Omental fat pad (tissue), 4 donors: ENCODE data around the gene BTBD2. TPM values are rescaled to one million over a fixed set of nuclear protein-coding genes. Genes with fewer than 3 reads are reported as not detected.

Source experiments
- small RNA-seq: library from RNA; depleted of rRNA; stranded (forward); fragments of <200 nt; gene quantifications from one replicate; pipeline ENCODE3, GENCODE V24; 2016
- total RNA-seq, 4 donors: library from RNA; depleted of rRNA; stranded (reverse); fragments of >200 nt; gene quantifications; one replicate each; pipeline ENCODE4 v1.1.0, GENCODE V29; 2016

BTBD2 gene
- total RNA-seq, 4 donors from 2014 or later, result 37.1 to 58.3 (median 52.8) TPM

Small RNA genes lying within 50 kb of the gene (small RNA-seq; reads per million reads assigned to genes)
- gene AC007136.1, result not detected

Other genes with a start within 250 kb of the BTBD2 start
- gene ATP8B3, start 203.4 kb downstream of the BTBD2 start, total RNA-seq, result 1 to 10 TPM in 3 of 4 donors, under 1 TPM in 1; 0.88 to 2.4 (median 1.9) TPM
- gene REXO1, start 167.2 kb downstream of the BTBD2 start, total RNA-seq, result 10 to 100 TPM; 17.0 to 31.3 (median 19.6) TPM
- gene KLF16, start 152.1 kb downstream of the BTBD2 start, total RNA-seq, result 10 to 100 TPM in 1 of 4 donors, 1 to 10 TPM in 3; 4.0 to 19.5 (median 6.7) TPM
- gene ABHD17A, start 130.2 kb downstream of the BTBD2 start, total RNA-seq, result 100 to 1,000 TPM in 1 of 4 donors, 10 to 100 TPM in 3; 70.1 to 117 (median 87.8) TPM
- 1 to 10 TPM; 2.4 to 6.2 (median 3.9) TPM for gene ADAT3, start 110.3 kb downstream of the BTBD2 start, total RNA-seq
- 10 to 100 TPM; 38.0 to 57.8 (median 45.6) TPM for gene SCAMP4, start 110.3 kb downstream of the BTBD2 start, total RNA-seq
- 10 to 100 TPM; 49.3 to 76.6 (median 52.3) TPM for gene CSNK1G2, start 74.5 kb downstream of the BTBD2 start, total RNA-seq
- 100 to 1,000 TPM; 133 to 232 (median 178) TPM for gene MKNK2, start 35.5 kb upstream of the BTBD2 start, total RNA-seq
- gene MOB3A, start 80.6 kb upstream of the BTBD2 start, total RNA-seq, result 10 to 100 TPM; 29.7 to 51.7 (median 44.8) TPM
- 1 to 10 TPM; 3.7 to 5.5 (median 4.6) TPM for gene IZUMO4, start 81.2 kb upstream of the BTBD2 start, total RNA-seq
- gene AP3D1, start 135.9 kb upstream of the BTBD2 start, total RNA-seq, result 100 to 1,000 TPM in 1 of 4 donors, 10 to 100 TPM in 3; 66.7 to 107 (median 79.6) TPM
- gene DOT1L, start 148.2 kb upstream of the BTBD2 start, total RNA-seq, result 10 to 100 TPM in 3 of 4 donors, 1 to 10 TPM in 1; 8.2 to 52.4 (median 15.3) TPM
- 10 to 100 TPM; 45.0 to 67.5 (median 52.3) TPM for gene PLEKHJ1, start 220.6 kb upstream of the BTBD2 start, total RNA-seq
- gene SF3A2, start 221.1 kb upstream of the BTBD2 start, total RNA-seq, result 10 to 100 TPM; 13.2 to 31.1 (median 24.5) TPM
- 1 to 10 TPM in 1 of 4 donors, under 1 TPM in 2, not detected in 1; 0.25 to 1.1 (median 0.72) TPM for gene AMH, start 233.6 kb upstream of the BTBD2 start, total RNA-seq
- not detected for gene JSRP1, start 240.7 kb upstream of the BTBD2 start, total RNA-seq